Bronchial epithelial cell (primary cell): ENCODE measurements around the gene ECM1. TPM values are rescaled to one million over a fixed set of nuclear protein-coding genes. Genes with fewer than 3 reads are reported as not detected.
A peak's percentile ranks its signal among the peaks of the same experiment; 100 is the strongest.

Experiments used
- DNase-seq: peaks from one replicate; pipeline ENCODE4 v3.0.0-alpha.2; 2010; ENCODE audit warnings: low read depth
- FAIRE-seq: peaks from 2 replicates; lab custom pipeline; 2011; peaks lifted over from hg19 to GRCh38; lab: Jason Lieb, UNC
- H3K27me3 ChIP-seq: 2 replicates; pipeline ENCODE4 v1.5.1; 2011; ENCODE audit warnings: low read length; ENCODE audit not compliant: control insufficient read depth, insufficient read depth
- H3K36me3 ChIP-seq: 2 replicates; pipeline ENCODE4 v1.5.1; 2011; ENCODE audit warnings: low read length; ENCODE audit not compliant: control insufficient read depth, insufficient read depth
- H3K4me3 ChIP-seq: 2 replicates; pipeline ENCODE4 v1.5.1; 2011; ENCODE audit warnings: mild to moderate bottlenecking, low read depth, low read length, control low read depth
- total RNA-seq: library from RNA; depleted of rRNA; stranded (reverse); fragments of >200 nt; gene quantifications from 2 replicates; pipeline ENCODE4 v1.2.1, GENCODE V29; 2014
- TF ChIP-seq, protein P1 (sequence below): IDR thresholded peaks from 2 replicates; pipeline ENCODE4 v1.5.1; 2011; ENCODE audit warnings: mild to moderate bottlenecking, moderate library complexity, low read length, control low read depth, inconsistent platforms; ENCODE audit not compliant: insufficient read depth, severe bottlenecking

ECM1 gene
- total RNA-seq, 1 donor from 2014 or later, result 5.8 TPM

DNA sequence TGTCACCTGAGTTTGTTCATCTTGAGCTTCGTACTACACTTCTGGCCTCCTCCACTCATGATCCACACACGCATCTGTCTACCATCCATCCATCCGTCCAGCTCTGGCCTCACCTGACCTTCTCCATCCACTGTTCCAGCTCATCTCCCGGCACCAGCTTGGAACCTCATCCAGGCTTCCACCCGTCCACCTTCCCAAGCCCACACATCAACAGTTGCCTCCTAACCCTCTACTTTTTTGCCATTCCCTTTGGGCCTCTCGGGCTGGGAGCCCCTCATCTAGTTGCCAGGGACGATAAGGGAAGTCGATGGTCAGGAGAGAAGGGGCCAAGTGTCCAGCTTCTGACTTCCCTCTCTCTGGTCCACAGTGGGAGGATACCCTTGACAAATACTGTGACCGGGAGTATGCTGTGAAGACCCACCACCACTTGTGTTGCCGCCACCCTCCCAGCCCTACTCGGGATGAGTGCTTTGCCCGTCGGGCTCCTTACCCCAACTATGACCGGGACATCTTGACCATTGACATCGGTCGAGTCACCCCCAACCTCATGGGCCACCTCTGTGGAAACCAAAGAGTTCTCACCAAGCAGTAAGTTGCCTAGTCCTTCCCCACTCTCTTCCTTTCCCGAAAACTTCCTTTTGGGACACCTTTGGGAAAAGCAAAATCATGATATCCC is 4.2 kb downstream of the ECM1 start:
- H3K27me3 ChIP-seq, result no peaks in the 10 kb centered on the region
- DNase-seq (no peak), FAIRE-seq (no peak)
- TF ChIP-seq, protein P1, sequence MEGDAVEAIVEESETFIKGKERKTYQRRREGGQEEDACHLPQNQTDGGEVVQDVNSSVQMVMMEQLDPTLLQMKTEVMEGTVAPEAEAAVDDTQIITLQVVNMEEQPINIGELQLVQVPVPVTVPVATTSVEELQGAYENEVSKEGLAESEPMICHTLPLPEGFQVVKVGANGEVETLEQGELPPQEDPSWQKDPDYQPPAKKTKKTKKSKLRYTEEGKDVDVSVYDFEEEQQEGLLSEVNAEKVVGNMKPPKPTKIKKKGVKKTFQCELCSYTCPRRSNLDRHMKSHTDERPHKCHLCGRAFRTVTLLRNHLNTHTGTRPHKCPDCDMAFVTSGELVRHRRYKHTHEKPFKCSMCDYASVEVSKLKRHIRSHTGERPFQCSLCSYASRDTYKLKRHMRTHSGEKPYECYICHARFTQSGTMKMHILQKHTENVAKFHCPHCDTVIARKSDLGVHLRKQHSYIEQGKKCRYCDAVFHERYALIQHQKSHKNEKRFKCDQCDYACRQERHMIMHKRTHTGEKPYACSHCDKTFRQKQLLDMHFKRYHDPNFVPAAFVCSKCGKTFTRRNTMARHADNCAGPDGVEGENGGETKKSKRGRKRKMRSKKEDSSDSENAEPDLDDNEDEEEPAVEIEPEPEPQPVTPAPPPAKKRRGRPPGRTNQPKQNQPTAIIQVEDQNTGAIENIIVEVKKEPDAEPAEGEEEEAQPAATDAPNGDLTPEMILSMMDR, result no peak
- no peak overlapping the region for H3K4me3 ChIP-seq
- H3K36me3 ChIP-seq, result no peaks in the 10 kb centered on the region

DNA sequence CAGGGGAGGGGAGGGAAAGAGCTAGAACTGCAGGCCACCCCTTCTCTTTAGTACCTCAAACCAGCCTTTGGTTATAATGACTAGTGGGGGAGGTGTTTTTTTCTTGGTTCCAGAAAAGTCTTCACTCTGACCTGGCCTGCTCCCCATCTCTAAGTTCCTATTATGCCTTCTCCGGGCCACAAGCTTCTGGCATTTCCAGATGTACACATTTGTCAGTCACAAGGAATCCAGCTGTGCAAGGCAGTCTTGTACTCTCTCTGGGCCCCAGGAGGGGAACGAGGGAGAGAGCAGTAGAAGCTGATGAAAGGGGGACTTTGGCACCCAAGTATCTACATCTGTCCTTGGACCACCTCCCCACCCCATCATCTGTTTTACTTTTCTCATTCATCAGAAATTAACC is 4.9 kb downstream of the ECM1 start:
- DNase-seq (no peak), FAIRE-seq (no peak)
- TF ChIP-seq, protein P1, result no peak
- H3K36me3 ChIP-seq, result no peaks in the 10 kb centered on the region
- no peak overlapping the region for H3K4me3 ChIP-seq
- H3K27me3 ChIP-seq, result no peaks in the 10 kb centered on the region

DNA sequence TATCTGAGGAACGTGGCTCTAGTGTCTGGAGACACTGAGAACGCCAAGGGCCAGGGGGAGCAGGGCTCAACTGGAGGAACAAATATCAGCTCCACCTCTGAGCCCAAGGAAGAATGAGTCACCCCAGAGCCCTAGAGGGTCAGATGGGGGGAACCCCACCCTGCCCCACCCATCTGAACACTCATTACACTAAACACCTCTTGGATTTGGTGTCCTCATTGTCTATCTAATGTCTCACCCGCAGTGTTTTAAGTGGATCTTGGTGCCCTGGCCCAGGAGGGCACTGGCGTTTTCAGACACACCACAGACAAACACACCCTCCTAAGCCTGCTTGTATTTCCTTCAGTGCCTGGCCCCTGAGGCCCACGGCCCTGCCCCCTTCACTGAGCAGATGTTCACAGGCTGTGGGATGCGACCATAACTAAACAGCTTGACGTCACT is 5.5 kb downstream of the ECM1 start:
- FAIRE-seq (no peak), DNase-seq (peak; percentile 71)
- TF ChIP-seq, protein P1, result no peak
- no peaks in the 10 kb centered on the region for H3K27me3 ChIP-seq
- no peak overlapping the region for H3K4me3 ChIP-seq
- H3K36me3 ChIP-seq, result no peaks in the 10 kb centered on the region

DNA sequence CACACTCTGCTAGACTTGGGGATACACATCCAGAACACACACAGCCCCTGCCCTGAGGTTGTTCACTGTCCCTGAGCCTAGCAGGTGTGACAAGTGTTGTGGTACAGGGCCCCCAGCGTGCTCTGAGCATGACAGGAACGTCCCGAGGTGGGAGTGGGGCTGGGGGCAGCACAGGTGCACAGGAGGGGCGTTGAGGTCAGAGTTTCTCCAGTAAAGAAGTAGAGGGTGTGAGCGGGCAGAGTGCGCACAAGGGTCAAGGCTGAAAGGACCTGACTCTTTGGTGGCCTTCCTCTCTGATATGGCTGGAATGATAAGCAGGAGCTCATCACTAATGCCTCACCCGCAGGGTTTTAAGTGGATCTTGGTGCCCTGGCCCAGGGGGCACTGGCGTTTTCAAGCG is 6.4 kb downstream of the ECM1 start:
- TF ChIP-seq, protein P1, result no peak
- Histone ChIP-seq H3K4me3 (no peak overlapping the region), H3K27me3 (no peaks in the 10 kb centered on the region), H3K36me3 (no peaks in the 10 kb centered on the region)
- FAIRE-seq (no peak), DNase-seq (no peak)

DNA sequence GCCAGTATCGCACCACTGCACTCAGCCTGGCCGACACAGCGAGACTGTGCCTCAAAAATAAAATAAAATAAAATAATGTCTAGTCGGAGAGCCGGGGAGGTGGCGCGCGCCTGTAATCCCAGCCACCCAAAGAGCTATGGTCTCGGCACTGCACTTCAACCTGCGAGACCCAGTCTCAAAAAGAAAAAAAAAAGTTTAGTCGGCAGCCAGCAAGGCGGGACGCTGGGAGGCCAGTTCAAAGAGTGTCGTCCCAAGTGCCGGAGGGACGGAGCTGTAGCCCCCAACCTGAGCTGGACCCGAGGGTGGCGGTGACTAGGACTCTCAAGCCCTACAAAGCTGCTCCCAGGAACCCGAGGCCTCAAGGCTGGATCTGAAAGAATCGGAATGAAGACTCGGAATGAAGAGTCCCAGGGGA is 7.0 kb downstream of the ECM1 start:
- DNase-seq, result no peak
- H3K4me3 ChIP-seq, result peak overlapping the region; percentile 52
- no peak for FAIRE-seq
- H3K36me3 ChIP-seq, result no peaks in the 10 kb centered on the region
- TF ChIP-seq, protein P1, result no peak
- no peaks in the 10 kb centered on the region for H3K27me3 ChIP-seq
